GM12891 (cell line): ENCODE measurements around the gene TK1.

Experiments used
- DNase-seq: peaks from one replicate; pipeline ENCODE4 v3.0.0; 2011; ENCODE audit warnings: low spot score; ENCODE audit not compliant: insufficient read length
- FAIRE-seq: peaks from 2 replicates; lab custom pipeline; 2011; peaks lifted over from hg19 to GRCh38; lab: Jason Lieb, UNC
- PAX5 ChIP-seq: IDR thresholded peaks from 2 replicates; pipeline ENCODE4 v1.6.1; 2011; ENCODE audit warnings: low read length, moderate library complexity, mild to moderate bottlenecking; ENCODE audit not compliant: insufficient read depth, severe bottlenecking
- POLR2A ChIP-seq: IDR thresholded peaks from 2 replicates; pipeline ENCODE4 v1.6.1; 2011; ENCODE audit warnings: low read depth, low read length, control low read depth
- POLR2AphosphoS5 ChIP-seq: IDR thresholded peaks from 2 replicates; pipeline ENCODE4 v1.6.1; 2011; ENCODE audit warnings: low read depth, low read length, control low read depth
- POU2F2 ChIP-seq: IDR thresholded peaks from 2 replicates; pipeline ENCODE4 v1.6.1; 2011; ENCODE audit warnings: low read depth, mild to moderate bottlenecking, control low read depth, low read length, moderate library complexity
- SPI1 ChIP-seq: IDR thresholded peaks from 2 replicates; pipeline ENCODE4 v1.6.1; 2011; ENCODE audit warnings: low read depth, low read length, control low read depth
- TAF1 ChIP-seq: IDR thresholded peaks from 2 replicates; pipeline ENCODE4 v1.6.1; 2011; ENCODE audit warnings: low read depth, low read length, control low read depth

TK1 gene

DNA sequence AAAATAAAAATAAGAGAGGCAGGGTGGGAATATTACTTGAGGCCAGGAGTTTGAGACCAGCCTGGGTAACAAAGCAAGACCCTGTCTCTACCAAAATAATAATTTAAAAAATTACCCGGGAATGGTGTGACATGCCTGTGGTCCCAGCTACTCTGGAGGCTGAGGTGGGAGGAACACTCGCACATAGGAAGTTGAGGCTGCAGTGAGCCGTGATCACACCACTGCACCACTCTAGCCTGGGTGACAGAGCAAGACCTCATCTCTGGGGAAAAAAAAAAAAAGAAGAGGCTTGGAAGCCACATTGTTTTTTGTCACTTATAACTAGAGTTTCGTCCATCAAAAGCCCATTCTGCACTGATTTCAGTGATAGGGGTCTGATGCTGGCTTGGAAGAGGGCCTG lies 41.3 kb upstream of the TK1 start:
- FAIRE-seq (no peak), DNase-seq (no peak)
- TF ChIP-seq POLR2AphosphoS5 (no peak), SPI1 (no peak), PAX5 (no peak), TAF1 (no peak), POU2F2 (no peak), POLR2A (no peak)

DNA sequence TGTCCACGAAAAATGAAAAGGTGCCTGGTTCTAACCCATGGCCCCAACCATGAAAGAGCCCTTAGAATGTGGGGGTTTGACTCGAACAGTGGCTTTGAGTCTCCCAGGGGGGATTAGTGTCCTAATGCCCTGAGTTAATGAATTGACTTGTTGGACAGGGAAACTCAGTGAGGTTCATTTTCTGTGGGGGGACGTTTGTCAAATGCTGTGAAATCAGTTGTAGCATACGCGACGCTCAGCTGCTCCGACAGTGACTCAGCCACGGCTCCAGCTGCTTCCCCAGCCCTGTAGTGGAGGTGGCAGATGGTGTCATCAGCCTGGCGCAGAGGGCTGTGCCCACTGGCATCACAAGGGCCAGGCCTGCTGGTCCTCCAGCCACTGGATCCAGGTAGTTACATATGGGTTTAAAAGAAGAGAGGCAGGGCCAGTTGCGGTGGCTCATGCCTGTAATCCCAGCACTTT lies 40.6 kb upstream of the TK1 start:
- FAIRE-seq (no peak), DNase-seq (no peak)
- TF ChIP-seq POLR2A (no peak), SPI1 (no peak), TAF1 (no peak), PAX5 (no peak), POU2F2 (no peak), POLR2AphosphoS5 (no peak)

GRCh38 chr17:78226759-78227454 lies 40.1 kb upstream of the TK1 start:
- DNase-seq (no peak), FAIRE-seq (peak; percentile 50)
- TF ChIP-seq SPI1 (no peak), PAX5 (no peak), POLR2AphosphoS5 (no peak), TAF1 (no peak), POLR2A (no peak)

DNA sequence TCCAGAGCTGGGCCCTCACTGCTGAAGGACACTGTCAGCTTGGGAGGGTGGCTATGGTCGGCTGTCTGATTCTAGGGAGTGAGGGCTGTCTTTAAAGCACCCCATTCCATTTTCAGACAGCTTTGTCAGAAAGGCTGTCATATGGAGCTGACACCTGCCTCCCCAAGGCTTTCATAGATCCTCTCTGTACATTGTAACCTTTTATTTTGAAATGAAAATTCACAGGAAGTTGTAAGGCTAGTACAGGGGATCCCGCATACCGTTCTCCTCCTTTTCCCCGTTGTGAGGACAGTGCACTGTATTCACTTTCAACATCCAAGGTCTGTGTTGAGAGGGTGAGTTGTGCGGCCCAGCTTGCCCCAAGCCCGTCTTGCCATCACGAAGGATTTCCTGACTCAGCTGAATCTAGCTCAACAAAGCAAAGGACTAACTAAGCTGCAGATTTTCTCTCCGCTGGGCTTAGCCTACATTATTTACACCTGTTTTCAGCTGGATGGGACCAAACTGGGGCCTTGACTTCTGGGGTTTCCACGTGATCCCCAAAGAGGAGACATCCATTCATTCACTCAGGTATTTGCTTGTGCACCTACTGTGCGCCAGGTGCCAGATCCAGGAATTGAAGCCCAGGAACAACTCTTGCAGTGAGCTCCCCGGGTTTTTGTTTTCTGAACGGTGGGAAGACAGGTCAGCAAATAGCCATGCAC lies 39.4 kb upstream of the TK1 start:
- TF ChIP-seq POLR2AphosphoS5 (no peak), POLR2A (no peak), SPI1 (no peak), TAF1 (no peak), PAX5 (no peak), POU2F2 (no peak)
- DNase-seq (no peak), FAIRE-seq (no peak)

DNA sequence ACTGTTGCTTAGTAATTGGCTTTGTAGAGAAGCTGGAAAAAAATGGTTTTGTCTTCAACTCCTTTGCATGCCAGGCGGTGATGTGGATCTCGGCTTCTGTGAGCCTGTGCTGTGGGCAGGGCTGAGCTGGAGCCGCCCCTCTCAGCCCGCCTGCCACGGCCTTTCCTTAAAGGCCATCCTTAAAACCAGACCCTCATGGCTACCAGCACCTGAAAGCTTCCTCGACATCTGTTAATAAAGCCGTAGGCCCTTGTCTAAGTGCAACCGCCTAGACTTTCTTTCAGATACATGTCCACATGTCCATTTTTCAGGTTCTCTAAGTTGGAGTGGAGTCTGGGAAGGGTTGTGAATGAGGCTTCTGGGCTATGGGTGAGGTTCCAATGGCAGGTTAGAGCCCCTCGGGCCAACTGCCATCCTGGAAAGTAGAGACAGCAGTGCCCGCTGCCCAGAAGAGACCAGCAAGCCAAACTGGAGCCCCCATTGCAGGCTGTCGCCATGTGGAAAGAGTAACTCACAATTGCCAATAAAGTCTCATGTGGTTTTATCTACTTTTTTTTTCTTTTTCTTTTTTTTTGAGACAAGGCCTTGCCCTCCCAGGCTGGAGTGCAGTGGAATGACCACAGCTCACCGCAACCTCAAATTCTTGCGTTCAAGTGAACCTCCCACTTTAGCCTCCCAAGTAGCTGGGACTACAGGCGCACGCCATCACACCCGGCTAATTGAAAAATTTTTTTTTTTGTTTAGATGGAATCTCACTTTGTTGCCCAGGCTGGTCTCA lies 38.4 kb upstream of the TK1 start:
- FAIRE-seq = no peak
- no peak for TF ChIP-seq POLR2A
- no peak for TF ChIP-seq PAX5
- TF ChIP-seq POLR2AphosphoS5 = no peak
- no peak for DNase-seq

- no peak for TF ChIP-seq SPI1
- no peak for TF ChIP-seq PAX5
- TF ChIP-seq POU2F2 = no peak
- TF ChIP-seq POLR2A = no peak
- TF ChIP-seq POLR2AphosphoS5 = no peak
- no peak for TF ChIP-seq TAF1
- no peak for DNase-seq
- FAIRE-seq = no peak
Measured at GRCh38 chr17:78224231-78225087, 37.6 kb upstream of the TK1 start.

- DNase-seq = no peak
- TF ChIP-seq POLR2AphosphoS5 (no peak), TAF1 (no peak), SPI1 (no peak), PAX5 (no peak), POU2F2 (no peak), POLR2A (no peak)
- FAIRE-seq = no peak
Measured at GRCh38 chr17:78223765-78224164, 36.9 kb upstream of the TK1 start.

DNA sequence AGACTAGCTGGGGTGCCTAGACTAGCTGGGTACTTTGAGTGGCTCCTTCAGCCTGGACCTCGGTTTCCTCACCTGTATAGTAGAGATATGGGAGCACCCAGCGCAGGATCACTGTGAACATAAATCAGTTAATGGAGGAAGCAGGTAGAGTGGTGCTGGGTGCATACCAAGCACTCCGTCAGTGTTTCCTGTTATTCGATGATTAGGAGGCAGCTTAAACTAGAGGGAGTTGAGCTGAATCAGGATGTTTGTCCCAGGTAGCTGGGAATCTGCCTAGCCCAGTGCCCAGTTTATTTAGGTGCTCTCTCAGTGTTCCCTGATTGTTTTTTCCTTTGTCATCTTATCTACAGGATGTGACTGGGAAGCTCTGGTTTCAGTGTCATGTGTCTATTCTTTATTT lies 36.2 kb upstream of the TK1 start:
- TF ChIP-seq POU2F2 (no peak), POLR2AphosphoS5 (no peak), PAX5 (no peak), POLR2A (no peak), TAF1 (no peak), SPI1 (no peak)
- DNase-seq (no peak), FAIRE-seq (no peak)
